Thyroid gland (tissue), 4 donors: ENCODE results near the gene TFDP2. TPM values are rescaled to one million over a fixed set of nuclear protein-coding genes. Genes with fewer than 3 reads are reported as not detected.

Source experiments
- DNase-seq, 2 donors: peaks; one replicate each; pipeline ENCODE4 v3.0.0-alpha.2; 2019
- H3K27ac ChIP-seq, 3 donors: fragments of 200-600 bp; sonication (generic); 1 replicate in 2 of 3; 2 replicates in 1 of 3; pipeline ENCODE4 v1.5.1; 2016 to 2019; ENCODE audit warnings: mild to moderate bottlenecking in 1 of 3, moderate library complexity in 1 of 3
- H3K27me3 ChIP-seq: fragments of 200-600 bp; sonication (generic); one replicate; pipeline ENCODE4 v1.5.1; 2019
- H3K36me3 ChIP-seq, 2 donors: fragments of 200-600 bp; sonication (generic); one replicate each; pipeline ENCODE4 v1.5.1; 2016 to 2019
- H3K4me1 ChIP-seq, 2 donors: fragments of 200-600 bp; sonication (generic); one replicate each; pipeline ENCODE4 v1.5.1; 2017 to 2019
- H3K4me3 ChIP-seq, 3 donors: fragments of 200-600 bp; sonication (generic); replicated peaks in 1 of 3; 1 replicate in 2 of 3; 2 replicates in 1 of 3; pipeline ENCODE4 v1.5.1; 2016; ENCODE audit warnings: mild to moderate bottlenecking in 1 of 3
- H3K9me3 ChIP-seq: fragments of 200-600 bp; sonication (generic); one replicate; pipeline ENCODE4 v1.5.1; 2017
- CTCF ChIP-seq, 6 experiments: fragments of 200-600 bp in 3 of 6; fragments of 450-650 bp in 3 of 6; sonication (generic) in 3 of 6; IDR thresholded peaks; one replicate each; pipeline ENCODE4 v1.5.1; 2016 to 2019; ENCODE audit warnings: antibody characterized with exemption in 6 of 6, mild to moderate bottlenecking in 2 of 6, inconsistent platforms in 1 of 6, moderate library complexity in 1 of 6
- POLR2A ChIP-seq, 2 donors: fragments of 450-650 bp; IDR thresholded peaks; one replicate each; pipeline ENCODE4 v1.6.1; 2017; ENCODE audit warnings: antibody characterized with exemption in 2 of 2, mild to moderate bottlenecking in 2 of 2, moderate library complexity in 1 of 2
- WGBS, 2 donors: methylation state at CpG; one replicate each; pipeline ENCODE4 v1.1.5; 2017; 5-methylcytosine and 5-hydroxymethylcytosine counted together
- intact Hi-C: fragments of 100-400 bp; cut with DNase I; formaldehyde crosslinking; loops from one replicate; pipeline ENCODE4 v1.15.1; 2023
- total RNA-seq, 4 donors: library from RNA; depleted of rRNA; stranded (reverse); fragments of >200 nt; gene quantifications; one replicate each; pipeline ENCODE4 v1.2.3, GENCODE V29; 2016

TFDP2 gene
- total RNA-seq, 4 donors from 2014 or later, result 67.7 to 174 (median 122) TPM

GRCh38 chr3:141960731-141961130 lies 188.6 kb downstream of the TFDP2 start:
- Histone ChIP-seq H3K27me3 (no peaks in the 10 kb centered on the region), H3K36me3 (peaks cover 0 to 16% of the 10 kb centered on the region in 2 donors), H3K4me1 (peaks cover 0 to 5% of the 10 kb centered on the region in 2 donors), H3K4me3 (no peak overlapping the region), H3K9me3 (no peaks in the 10 kb centered on the region), H3K27ac (peak overlapping the region in 2 of 3 donors; percentile 19 to 32)
- 81 to 84% methylated on average over 3 of the region's 3 CpGs for WGBS, 2 donors
- no peak for TF ChIP-seq POLR2A (IDR thresholded peaks at IDR 0.05)
- TF ChIP-seq CTCF (IDR thresholded peaks at IDR 0.05), result no peak
- intact Hi-C loops, result no loop called here
- DNase-seq, result no peak

DNA sequence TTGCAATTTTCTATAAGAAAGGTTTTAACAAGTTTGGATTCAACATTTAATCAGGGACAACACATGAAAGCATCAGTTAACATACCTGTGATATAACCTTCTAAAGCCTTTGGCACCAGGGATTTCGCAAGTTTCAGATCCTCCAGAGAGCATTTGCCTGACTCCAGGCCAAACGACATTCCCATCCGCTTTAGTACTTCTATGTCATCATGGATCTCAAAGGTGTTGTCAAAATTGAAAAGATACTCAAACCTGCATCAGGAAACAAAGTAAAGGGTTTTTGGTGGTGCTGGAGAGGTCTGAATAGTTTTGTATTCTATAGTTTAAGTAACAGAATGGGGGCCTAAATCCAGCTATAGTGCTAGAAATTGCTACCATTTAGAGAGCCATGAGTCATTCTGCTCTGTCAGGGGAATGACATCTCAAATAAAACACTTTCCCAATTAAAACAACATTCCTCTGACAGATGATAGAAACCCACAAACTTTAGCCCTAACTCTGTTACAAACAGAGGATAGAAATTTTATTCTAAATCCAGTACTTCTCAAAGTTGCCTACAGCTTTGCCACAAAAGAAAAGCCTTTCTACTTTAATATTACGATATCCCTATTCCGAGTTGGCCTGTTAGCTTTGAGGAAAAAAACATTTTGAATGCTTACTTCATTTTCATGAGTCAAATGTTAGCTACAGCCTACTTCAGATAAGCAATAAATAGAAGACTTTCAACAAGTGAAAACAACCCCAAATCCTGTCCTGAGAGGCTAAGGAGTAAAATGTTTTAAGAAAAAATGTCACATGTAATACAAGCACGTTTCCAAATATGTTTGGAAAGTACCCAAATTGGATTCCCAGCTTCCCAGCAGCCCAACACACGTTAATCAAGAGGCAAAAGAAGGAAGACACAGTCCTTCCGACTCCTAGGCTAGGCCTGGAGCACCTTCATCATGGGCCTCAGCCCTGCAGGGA lies 189.5 kb downstream of the TFDP2 start:
- intact Hi-C loops, result no loop called here
- H3K27ac ChIP-seq, result peak overlapping the region in 2 of 3 donors; percentile 19 to 40
- 79 to 82% methylated on average over 8 of the region's 8 CpGs for WGBS, 2 donors
- peaks cover 0 to 5% of the 10 kb centered on the region in 2 donors for H3K4me1 ChIP-seq
- peaks cover 0 to 16% of the 10 kb centered on the region in 2 donors for H3K36me3 ChIP-seq
- no peaks in the 10 kb centered on the region for H3K27me3 ChIP-seq
- no peaks in the 10 kb centered on the region for H3K9me3 ChIP-seq
- no peak for TF ChIP-seq CTCF (IDR thresholded peaks at IDR 0.05)
- no peak for TF ChIP-seq POLR2A (IDR thresholded peaks at IDR 0.05)
- DNase-seq, result no peak
- no peak overlapping the region for H3K4me3 ChIP-seq

- DNase-seq, result no peak
- Histone ChIP-seq H3K9me3 (no peaks in the 10 kb centered on the region), H3K4me3 (no peak overlapping the region), H3K27me3 (no peaks in the 10 kb centered on the region), H3K27ac (no peak overlapping the region), H3K36me3 (peaks cover 0 to 15% of the 10 kb centered on the region in 2 donors), H3K4me1 (peaks cover 0 to 17% of the 10 kb centered on the region in 2 donors)
- no peak for TF ChIP-seq CTCF (IDR thresholded peaks at IDR 0.05)
- TF ChIP-seq POLR2A (IDR thresholded peaks at IDR 0.05), result no peak
- intact Hi-C loops, result no loop called here
- WGBS, 2 donors, result 87 to 89% methylated on average over 6 of the region's 6 CpGs
Measured at GRCh38 chr3:141955175-141955574, 194.2 kb downstream of the TFDP2 start.

DNA sequence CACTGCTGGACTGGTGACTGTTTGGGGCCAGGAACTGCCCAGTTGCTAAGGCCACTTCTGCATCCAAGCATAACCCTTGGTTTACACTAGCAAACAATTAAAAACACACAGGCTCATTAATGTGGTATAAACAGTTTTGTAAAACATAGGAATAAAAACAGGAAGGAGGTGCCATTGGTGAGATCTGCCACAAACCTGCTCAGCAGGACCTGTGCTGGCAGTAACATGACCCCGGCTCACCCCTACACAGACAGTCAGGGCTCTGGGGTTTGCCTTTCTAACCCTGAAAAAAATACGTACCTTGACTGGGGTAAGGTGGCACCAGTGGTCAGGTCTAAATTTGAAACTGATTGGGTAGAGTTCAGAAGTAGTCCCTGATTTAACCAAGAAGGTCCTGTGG lies 196.7 kb downstream of the TFDP2 start:
- Histone ChIP-seq H3K27me3 (no peaks in the 10 kb centered on the region), H3K9me3 (no peaks in the 10 kb centered on the region), H3K4me3 (no peak overlapping the region), H3K36me3 (peaks cover 0 to 6% of the 10 kb centered on the region in 2 donors), H3K4me1 (peaks cover 0 to 11% of the 10 kb centered on the region in 2 donors), H3K27ac (peak overlapping the region in 2 of 3 donors; percentile 4 to 21)
- DNase-seq, result no peak
- 82 to 85% methylated on average over 2 of the region's 2 CpGs for WGBS, 2 donors
- intact Hi-C loops, result no loop called here
- no peak for TF ChIP-seq POLR2A (IDR thresholded peaks at IDR 0.05)
- TF ChIP-seq CTCF (IDR thresholded peaks at IDR 0.05), result no peak
